ENCODE data around the gene OSGEP.

Gene OSGEP

GRCh38 chr14:20494935-20495766, 40.5 kb upstream of the OSGEP start:
- no peak for DNase-seq (ENCODE audit: low spot score)
- in situ Hi-C loops (cut with MboI; ENCODE audit: low pct_unique_long_range_greater_than_20kb, low sequenced_read_pairs, unreplicated experiment), result no loop called here
- no peak for TF ChIP-seq CTCF (IDR thresholded peaks at IDR 0.05; ENCODE audit: extremely low read depth, insufficient read depth, missing control alignments)

GRCh38 chr14:20493634-20494033, 39.0 kb upstream of the OSGEP start:
- DNase-seq (ENCODE audit: low spot score), result no peak
- TF ChIP-seq CTCF (IDR thresholded peaks at IDR 0.05; ENCODE audit: extremely low read depth, insufficient read depth, missing control alignments), result no peak
- in situ Hi-C loops (cut with MboI; ENCODE audit: low pct_unique_long_range_greater_than_20kb, low sequenced_read_pairs, unreplicated experiment), result no loop called here

- no peak for TF ChIP-seq CTCF (IDR thresholded peaks at IDR 0.05; ENCODE audit: extremely low read depth, insufficient read depth, missing control alignments)
- in situ Hi-C loops (cut with MboI; ENCODE audit: low pct_unique_long_range_greater_than_20kb, low sequenced_read_pairs, unreplicated experiment), result no loop called here
- no peak for DNase-seq (ENCODE audit: low spot score)
Measured at GRCh38 chr14:20492486-20492885, 37.9 kb upstream of the OSGEP start.

- in situ Hi-C loops (cut with MboI; ENCODE audit: low pct_unique_long_range_greater_than_20kb, low sequenced_read_pairs, unreplicated experiment), result no loop called here
Measured at GRCh38 chr14:20490563-20490962, 36.0 kb upstream of the OSGEP start.

GRCh38 chr14:20489093-20489994, 34.7 kb upstream of the OSGEP start:
- TF ChIP-seq CTCF (IDR thresholded peaks at IDR 0.05; ENCODE audit: extremely low read depth, insufficient read depth, missing control alignments), result no peak
- no peak for DNase-seq (ENCODE audit: low spot score)
- in situ Hi-C loops (cut with MboI; ENCODE audit: low pct_unique_long_range_greater_than_20kb, low sequenced_read_pairs, unreplicated experiment), result no loop called here

More at GRCh38 chr14:20490563-20490962, 36.0 kb upstream of the OSGEP start:
- DNase-seq (ENCODE audit: low spot score), result no peak
- TF ChIP-seq CTCF (IDR thresholded peaks at IDR 0.05; ENCODE audit: extremely low read depth, insufficient read depth, missing control alignments), result no peak

- TF ChIP-seq CTCF (IDR thresholded peaks at IDR 0.05; ENCODE audit: extremely low read depth, insufficient read depth, missing control alignments), result peak; percentile 15
- in situ Hi-C loops (cut with MboI; ENCODE audit: low pct_unique_long_range_greater_than_20kb, low sequenced_read_pairs, unreplicated experiment), result no loop called here
Measured at GRCh38 chr14:20487396-20487725, 32.7 kb upstream of the OSGEP start.

More at GRCh38 chr14:20487396-20487725, 32.7 kb upstream of the OSGEP start:
- DNase-seq (ENCODE audit: low spot score), result no peak

Measured in GM13977 (cell line).